Measurements from ENCODE around the gene KBTBD8. TPM values are rescaled to one million over a fixed set of nuclear protein-coding genes. Genes with fewer than 3 reads are reported as not detected.

The KBTBD8 gene
- total and polyA plus RNA-seq, 2 donors from 2014 or later, result 0.43 to 1.8 TPM

GRCh38 chr3:66958067-66958466 is 40.0 kb upstream of the KBTBD8 start:
- intact Hi-C loops (cut with DNase I), result no loop called here
- no peak for FAIRE-seq
- H3K9ac ChIP-seq (ENCODE audit: low read length in 3 of 3), result no peak overlapping the region

GRCh38 chr3:66962664-66963063 is 35.4 kb upstream of the KBTBD8 start:
- no peak for TF ChIP-seq CTCF (IDR thresholded peaks at IDR 0.05; ENCODE audit: borderline replicate concordance, extremely low read depth, insufficient read depth)
- FAIRE-seq (no peak), DNase-seq (no peak)
- Histone ChIP-seq H3K4me1 (ENCODE audit: control insufficient read depth in 2 of 3, insufficient read depth in 2 of 3, low read depth in 1 of 3, low read length in 3 of 3) (no peaks in the 10 kb centered on the region), H3K27ac (ENCODE audit: low read depth in 2 of 2, low read length in 2 of 2) (no peak overlapping the region), H3K27me3 (ENCODE audit: control insufficient read depth, insufficient read depth, low read length) (no peaks in the 10 kb centered on the region), H3K36me3 (ENCODE audit: control insufficient read depth in 2 of 3, insufficient read depth in 3 of 3, low read length in 3 of 3) (no peaks in the 10 kb centered on the region), H3K4me3 (ENCODE audit: low read length in 3 of 3) (no peak overlapping the region), H3K9ac (ENCODE audit: low read length in 3 of 3) (no peak overlapping the region), H3K9me3 (ENCODE audit: control insufficient read depth in 2 of 3, insufficient read depth in 1 of 3, low read length in 3 of 3) (no peaks in the 10 kb centered on the region)
- intact Hi-C loops (cut with DNase I), result no loop called here

More at GRCh38 chr3:66958067-66958466, 40.0 kb upstream of the KBTBD8 start:
- Histone ChIP-seq H3K36me3 (ENCODE audit: control insufficient read depth in 2 of 3, insufficient read depth in 3 of 3, low read length in 3 of 3) (no peaks in the 10 kb centered on the region), H3K9me3 (ENCODE audit: control insufficient read depth in 2 of 3, insufficient read depth in 1 of 3, low read length in 3 of 3) (no peaks in the 10 kb centered on the region), H3K4me1 (ENCODE audit: control insufficient read depth in 2 of 3, insufficient read depth in 2 of 3, low read depth in 1 of 3, low read length in 3 of 3) (no peaks in the 10 kb centered on the region), H3K27ac (ENCODE audit: low read depth in 2 of 2, low read length in 2 of 2) (no peak overlapping the region), H3K4me3 (ENCODE audit: low read length in 3 of 3) (no peak overlapping the region), H3K27me3 (ENCODE audit: control insufficient read depth, insufficient read depth, low read length) (no peaks in the 10 kb centered on the region)
- DNase-seq, result no peak
- no peak for TF ChIP-seq CTCF (IDR thresholded peaks at IDR 0.05; ENCODE audit: borderline replicate concordance, extremely low read depth, insufficient read depth)

GRCh38 chr3:66971245-66971644 is 26.9 kb upstream of the KBTBD8 start:
- Histone ChIP-seq H3K27me3 (ENCODE audit: control insufficient read depth, insufficient read depth, low read length) (no peaks in the 10 kb centered on the region), H3K27ac (ENCODE audit: low read depth in 2 of 2, low read length in 2 of 2) (no peak overlapping the region), H3K4me1 (ENCODE audit: control insufficient read depth in 2 of 3, insufficient read depth in 2 of 3, low read depth in 1 of 3, low read length in 3 of 3) (no peaks in the 10 kb centered on the region), H3K4me3 (ENCODE audit: low read length in 3 of 3) (no peak overlapping the region), H3K36me3 (ENCODE audit: control insufficient read depth in 2 of 3, insufficient read depth in 3 of 3, low read length in 3 of 3) (no peaks in the 10 kb centered on the region), H3K9me3 (ENCODE audit: control insufficient read depth in 2 of 3, insufficient read depth in 1 of 3, low read length in 3 of 3) (no peaks in the 10 kb centered on the region), H3K9ac (ENCODE audit: low read length in 3 of 3) (no peak overlapping the region)
- DNase-seq (no peak), FAIRE-seq (no peak)
- intact Hi-C loops (cut with DNase I), result no loop called here
- no peak for TF ChIP-seq CTCF (IDR thresholded peaks at IDR 0.05; ENCODE audit: borderline replicate concordance, extremely low read depth, insufficient read depth)
